SK-N-SH (cell line): ENCODE data around the gene TINAGL1. TPM values are rescaled to one million over a fixed set of nuclear protein-coding genes. Genes with fewer than 3 reads are reported as not detected.

Experiments
- CTCF ChIA-PET: fragments of 300-600, 350-600 bp; formaldehyde crosslinking; extraction: SDS; loops from one replicate; lab custom pipeline; 2021; lab: Yijun Ruan, JAX
- POLR2A ChIA-PET: fragments of 350-600 bp; sonication (Branson Sonifier 250); formaldehyde crosslinking; extraction: SDS; loops from one replicate; lab custom pipeline; 2020; ENCODE audit warnings: antibody characterized with exemption, inconsistent platforms; lab: Yijun Ruan, JAX
- DNase-seq: peaks from one replicate; pipeline ENCODE4 v3.0.0; 2012
- H2AFZ ChIP-seq: fragments of 200-600 bp; sonication (generic); 2 replicates; pipeline ENCODE4 v1.8.1; 2016; ENCODE audit warnings: antibody characterized with exemption, mild to moderate bottlenecking, low read depth
- H3F3A ChIP-seq: fragments of 200-600 bp; sonication (generic); replicated peaks from 2 replicates; pipeline ENCODE3; 2016; ENCODE audit warnings: antibody characterized with exemption, mild to moderate bottlenecking; ENCODE audit not compliant: insufficient read depth
- H3K27ac ChIP-seq, 2 experiments: fragments of 200-500 bp in 1 of 2; fragments of 200-600 bp in 1 of 2; sonication (Bioruptor generic) in 1 of 2; sonication (generic), shearing (Covaris generic) in 1 of 2; 2 replicates each; pipeline versions ENCODE4 v1.5.1 to v1.6.1; 2014 to 2016; ENCODE audit warnings: low read depth in 2 of 2, inconsistent platforms in 1 of 2, low read length in 1 of 2, mild to moderate bottlenecking in 1 of 2, mixed read lengths in 1 of 2
- H3K27me3 ChIP-seq: fragments of 200-600 bp; sonication (generic), shearing (Covaris generic); 2 replicates; pipeline ENCODE4 v1.6.1; 2016; ENCODE audit warnings: mixed run types; ENCODE audit not compliant: insufficient read depth
- H3K36me3 ChIP-seq, 2 experiments: fragments of 200-500 bp in 1 of 2; fragments of 200-600 bp in 1 of 2; sonication (Bioruptor generic) in 1 of 2; sonication (generic) in 1 of 2; replicated peaks in 1 of 2; 2 replicates each; pipeline versions ENCODE3 to v1.5.1; 2014 to 2016; ENCODE audit warnings: low read length in 1 of 2, mild to moderate bottlenecking in 1 of 2; ENCODE audit not compliant: insufficient read depth in 2 of 2, control insufficient read depth in 1 of 2
- H3K4me1 ChIP-seq, 2 experiments: fragments of 200-500 bp in 1 of 2; fragments of 200-600 bp in 1 of 2; sonication (Bioruptor generic) in 1 of 2; sonication (generic), shearing (Covaris generic) in 1 of 2; 2 replicates each; pipeline versions ENCODE4 v1.5.1 to v1.6.1; 2014 to 2016; ENCODE audit warnings: low read depth in 1 of 2, low read length in 1 of 2, mixed run types in 1 of 2; ENCODE audit not compliant: insufficient read depth in 2 of 2, control insufficient read depth in 1 of 2
- H3K4me2 ChIP-seq: fragments of 200-600 bp; sonication (generic), shearing (Covaris generic); 2 replicates; pipeline ENCODE4 v1.6.1; 2017; ENCODE audit warnings: mixed run types
- H3K4me3 ChIP-seq, 2 experiments: fragments of 200-500 bp in 1 of 2; fragments of 200-600 bp in 1 of 2; sonication (Bioruptor generic) in 1 of 2; sonication (generic), shearing (Covaris generic) in 1 of 2; 2 replicates each; pipeline versions ENCODE4 v1.5.1 to v1.8.1; 2014 to 2016; ENCODE audit warnings: low read depth in 2 of 2, inconsistent platforms in 1 of 2, low read length in 1 of 2, mild to moderate bottlenecking in 1 of 2, mixed read lengths in 1 of 2, moderate library complexity in 1 of 2
- H3K79me2 ChIP-seq: fragments of 200-600 bp; sonication (generic); 2 replicates; pipeline ENCODE4 v1.8.1; 2017; ENCODE audit warnings: mild to moderate bottlenecking; ENCODE audit not compliant: insufficient read depth
- H3K9ac ChIP-seq: fragments of 200-600 bp; sonication (generic); 2 replicates; pipeline ENCODE4 v1.6.1; 2017; ENCODE audit warnings: mixed run types
- H3K9me2 ChIP-seq: fragments of 200-600 bp; sonication (generic); 2 replicates; pipeline ENCODE4 v1.6.1; 2017; ENCODE audit warnings: mixed run types
- H3K9me3 ChIP-seq: fragments of 200-600 bp; sonication (generic); 2 replicates; pipeline ENCODE4 v1.6.1; 2017; ENCODE audit warnings: mixed run types, mild to moderate bottlenecking, moderate library complexity
- H4K20me1 ChIP-seq: fragments of 200-600 bp; sonication (generic); 2 replicates; pipeline ENCODE4 v1.6.1; 2017; ENCODE audit warnings: mild to moderate bottlenecking, mixed run types; ENCODE audit not compliant: insufficient read depth
- ELF1 ChIP-seq: IDR thresholded peaks from 2 replicates; pipeline ENCODE4 v1.4.0; 2012
- EP300 ChIP-seq, 2 experiments: IDR thresholded peaks; 2 replicates each; pipeline versions ENCODE4 v1.4.0 to v1.6.1; 2012; ENCODE audit warnings: borderline replicate concordance in 1 of 2, low read depth in 1 of 2, low read length in 1 of 2
- FOXJ3 ChIP-seq: sonication (generic); formaldehyde crosslinking; IDR thresholded peaks from 2 replicates; pipeline ENCODE4 v1.5.1; 2020; ENCODE audit warnings: mild to moderate bottlenecking, missing genetic modification reagents
- FOXM1 ChIP-seq: IDR thresholded peaks from 2 replicates; pipeline ENCODE4 v1.4.0; 2012; ENCODE audit warnings: low read depth, mild to moderate bottlenecking
- GABPA ChIP-seq: IDR thresholded peaks from 2 replicates; pipeline ENCODE4 v1.4.0; 2012; ENCODE audit warnings: low read depth, mild to moderate bottlenecking
- GATA2 ChIP-seq: sonication (generic); formaldehyde crosslinking; IDR thresholded peaks from 2 replicates; pipeline ENCODE4 v1.5.0; 2020; ENCODE audit warnings: mild to moderate bottlenecking, missing genetic modification reagents
- JUND ChIP-seq: IDR thresholded peaks from 2 replicates; pipeline ENCODE4 v1.4.0; 2012
- NFIC ChIP-seq: IDR thresholded peaks from 2 replicates; pipeline ENCODE4 v1.4.0; 2012; ENCODE audit warnings: borderline replicate concordance
- NRF1 ChIP-seq: IDR thresholded peaks from 2 replicates; pipeline ENCODE4 v1.6.1; 2012; ENCODE audit warnings: low read depth, mild to moderate bottlenecking, low read length
- REST ChIP-seq: IDR thresholded peaks from 2 replicates; pipeline ENCODE4 v1.6.1; 2012; ENCODE audit warnings: mild to moderate bottlenecking, low read depth, low read length, moderate library complexity
- RFX5 ChIP-seq: IDR thresholded peaks from 2 replicates; pipeline ENCODE4 v1.6.1; 2012; ENCODE audit warnings: mild to moderate bottlenecking, improper control_type of control experiment, low read length
- SIN3A ChIP-seq: IDR thresholded peaks from 2 replicates; pipeline ENCODE4 v1.6.1; 2012; ENCODE audit warnings: low read depth, mild to moderate bottlenecking, low read length, moderate library complexity, borderline replicate concordance
- SMC3 ChIP-seq: IDR thresholded peaks from 2 replicates; pipeline ENCODE4 v1.6.1; 2012; ENCODE audit warnings: low read depth, low read length, improper control_type of control experiment
- TCF12 ChIP-seq: IDR thresholded peaks from 2 replicates; pipeline ENCODE4 v1.4.0; 2012
- USF2 ChIP-seq: fragments of 150-350 bp; IDR thresholded peaks from 2 replicates; pipeline ENCODE4 v1.6.1; 2017; ENCODE audit warnings: antibody characterized with exemption, low read length, low read depth, borderline replicate concordance
- YY1 ChIP-seq: IDR thresholded peaks from 2 replicates; pipeline ENCODE4 v1.4.0; 2012; ENCODE audit warnings: low read depth, mild to moderate bottlenecking
- ZBTB33 ChIP-seq: IDR thresholded peaks from 2 replicates; pipeline ENCODE4 v1.4.0; 2012; ENCODE audit warnings: low read depth, borderline replicate concordance
- WGBS: methylation state at CpG from one replicate; pipeline ENCODE4 v1.1.6; 2017; ENCODE audit warnings: low lambda C conversion rate; 5-methylcytosine and 5-hydroxymethylcytosine counted together
- polyA plus RNA-seq, 3 experiments: library from polyadenylated mRNA; depleted of rRNA; stranded (reverse); fragments of >200 nt; gene quantifications; 2 replicates each; pipeline ENCODE4 v1.2.3, GENCODE V29; 2012

The TINAGL1 gene
- polyA plus RNA-seq, 1 of the 3 experiments (the other 2 are of a cell fraction), result not detected

- ChIA-PET CTCF (interaction anchor here (1.0 to 1.9 kb wide), 4 partner anchors 15 to 35 kb away, joined by 4 to 9 read pairs (median 4); partner anchors contain the start of gene HCRTR1), POLR2A (no interaction called here)
- Histone ChIP-seq H2AFZ (no peak overlapping the region), H3F3A (peaks cover 6% of the 10 kb centered on the region), H3K9ac (no peak overlapping the region), H3K27me3 (no peaks in the 10 kb centered on the region), H3K79me2 (no peaks in the 10 kb centered on the region), H3K9me3 (no peaks in the 10 kb centered on the region), H3K4me1 (peaks cover 0 to 9% of the 10 kb centered on the region in 2 experiments; a peak in 2 of 4 replicates), H3K4me2 (no peak overlapping the region), H4K20me1 (no peaks in the 10 kb centered on the region), H3K4me3 (no peak overlapping the region), H3K9me2 (no peaks in the 10 kb centered on the region), H3K27ac (no peak overlapping the region), H3K36me3 (no peaks in the 10 kb centered on the region)
- DNase-seq, result no peak
- no peak for TF ChIP-seq GATA2 (CRISPR knock-in tag)
- TF ChIP-seq REST, result no peak
- WGBS, result 67% methylated on average over 7 of the region's 7 CpGs
These were observed 22.7 kb downstream of the TINAGL1 start for GRCh38 chr1:31598980-31599379.

GRCh38 chr1:31600641-31601040 is 24.3 kb downstream of the TINAGL1 start:
- no peak for DNase-seq
- H3K27ac ChIP-seq, result no peak overlapping the region
- 70% methylated on average over 2 of the region's 2 CpGs for WGBS
- no peaks in the 10 kb centered on the region for H3K79me2 ChIP-seq
- H3K4me1 ChIP-seq, result peaks cover 0 to 9% of the 10 kb centered on the region in 2 experiments; a peak in 2 of 4 replicates
- no peaks in the 10 kb centered on the region for H3K9me2 ChIP-seq
- no peak overlapping the region for H2AFZ ChIP-seq
- no peak overlapping the region for H3K9ac ChIP-seq
- H3K36me3 ChIP-seq, result no peaks in the 10 kb centered on the region
- no peaks in the 10 kb centered on the region for H3K27me3 ChIP-seq
- H3K4me2 ChIP-seq, result no peak overlapping the region
- no peaks in the 10 kb centered on the region for H3K9me3 ChIP-seq
- peaks cover 6% of the 10 kb centered on the region for H3F3A ChIP-seq
- no peak for TF ChIP-seq RFX5
- no peak for TF ChIP-seq YY1
- no peak for TF ChIP-seq GABPA
- no peak for TF ChIP-seq FOXJ3 (CRISPR knock-in tag)
- TF ChIP-seq ZBTB33, result no peak
- no peak for TF ChIP-seq NFIC
- TF ChIP-seq USF2, result no peak
- no peak for TF ChIP-seq SIN3A
- no peak for TF ChIP-seq NRF1
- TF ChIP-seq ELF1, result no peak
- TF ChIP-seq FOXM1, result no peak
- TF ChIP-seq TCF12, result no peak
- TF ChIP-seq EP300 (IDR thresholded peaks at IDR 0.05; ENCODE audit: borderline replicate concordance in 1 of 2, low read depth in 1 of 2, low read length in 1 of 2), result no peak
- TF ChIP-seq JUND, result no peak
- no peak for TF ChIP-seq SMC3
- H4K20me1 ChIP-seq, result no peaks in the 10 kb centered on the region
- ChIA-PET CTCF (interaction anchor here (1.4 kb wide), 1 partner anchor 37 kb away, joined by 3 read pairs; no protein-coding TSS in a partner anchor), POLR2A (no interaction called here)
- no peak overlapping the region for H3K4me3 ChIP-seq
